Hematopoietic multipotent progenitor cell (in vitro differentiated cells): Measurements from ENCODE around the gene UBQLN1. TPM values are rescaled to one million over a fixed set of nuclear protein-coding genes. Genes with fewer than 3 reads are reported as not detected.
"Not testable (repeated sequence)": the region's sequence is repeated elsewhere in the genome, so short reads cannot be mapped to it uniquely, and the experiment has no call there.

Experiments
- DNase-seq, 3 donors: peaks; one replicate each; pipeline ENCODE4 v3.0.0-alpha.2; 2011 to 2015; ENCODE audit warnings: low read depth in 2 of 3, low spot score in 2 of 3
- total RNA-seq: library from RNA; depleted of rRNA; stranded (reverse); fragments of >200 nt; gene quantifications from one replicate; pipeline ENCODE4 v1.2.3, GENCODE V29; 2012

UBQLN1 gene
- total RNA-seq, 1 donor = 87.8 TPM

- DNase-seq = no peak
Observed at GRCh38 chr9:83639266-83639665, 68.5 kb downstream of the UBQLN1 start.

- no peak for DNase-seq
Observed at GRCh38 chr9:83637389-83637788, 70.4 kb downstream of the UBQLN1 start.

GRCh38 chr9:83636813-83637212 is 70.9 kb downstream of the UBQLN1 start:
- no peak for DNase-seq

GRCh38 chr9:83633676-83634075 is 74.1 kb downstream of the UBQLN1 start:
- DNase-seq = no peak

GRCh38 chr9:83633255-83633654 is 74.5 kb downstream of the UBQLN1 start:
- no peak for DNase-seq

GRCh38 chr9:83630938-83631457 is 76.8 kb downstream of the UBQLN1 start:
- DNase-seq = no peak

GRCh38 chr9:83629433-83630104 is 78.2 kb downstream of the UBQLN1 start:
- DNase-seq = no peak

GRCh38 chr9:83628540-83628939 is 79.2 kb downstream of the UBQLN1 start:
- DNase-seq = peak in 1 of 3 donors; percentile 59

- peak in 1 of 3 donors; percentile 12 for DNase-seq
Observed at GRCh38 chr9:83625178-83625577, 82.6 kb downstream of the UBQLN1 start.

GRCh38 chr9:83623679-83624076 is 84.1 kb downstream of the UBQLN1 start:
- DNase-seq = peak in 2 of 3 donors; percentile 74 to 91

GRCh38 chr9:83622939-83623678 is 84.6 kb downstream of the UBQLN1 start, which contains the start of gene IDNK:
Gene IDNK (plus strand): TSS chr9:83623143. CDS start chr9:83623172, 29 bp downstream.
- DNase-seq = peak; percentile 49 to 78 (median 71)

- peak in 1 of 3 donors; percentile 74 for DNase-seq
Observed at GRCh38 chr9:83622433-83622938, 85.3 kb downstream of the UBQLN1 start.

- DNase-seq = peak in 2 of 3 donors; percentile 58 to 76
Observed at GRCh38 chr9:83620841-83621636, 86.7 kb downstream of the UBQLN1 start.

- DNase-seq = no peak
Observed at GRCh38 chr9:83617299-83617698, 90.5 kb downstream of the UBQLN1 start.

GRCh38 chr9:83613298-83613697 is 94.5 kb downstream of the UBQLN1 start:
- not testable (repeated sequence) for DNase-seq

Other genes starting within 250 kb of the UBQLN1 start
- gene FRMD3, start 169.6 kb downstream of the UBQLN1 start, total RNA-seq = 0.27 TPM
- 6.5 TPM for gene IDNK, start 84.8 kb downstream of the UBQLN1 start, total RNA-seq
- 1.9 TPM for gene GKAP1, start 109.8 kb upstream of the UBQLN1 start, total RNA-seq
- 2.7 TPM for gene KIF27, start 213.5 kb upstream of the UBQLN1 start, total RNA-seq